Pancreas (tissue), 10 donors: ENCODE data around the gene ERP27. TPM values are rescaled to one million over a fixed set of nuclear protein-coding genes. Genes with fewer than 3 reads are reported as not detected.

Experiments
- ATAC-seq, 4 donors: fragments of 200-7000 bp; cut with Tn5 transposase; one replicate each; pipeline versions ENCODE4 v1.8.0 to v1.9.1; 2020; ENCODE audit warnings: mild to moderate bottlenecking in 4 of 4, moderate library complexity in 4 of 4
- DNase-seq, 6 donors: peaks; one replicate each; pipeline ENCODE4 v3.0.0-alpha.2; 2020
- FAIRE-seq: peaks from 2 replicates; lab custom pipeline; 2012; peaks lifted over from hg19 to GRCh38; lab: Jason Lieb, UNC
- H3K27ac ChIP-seq, 4 donors: fragments of 200-600 bp; sonication (generic); 1 replicate in 3 of 4; 2 replicates in 1 of 4; pipeline versions ENCODE4 v1.5.0 to v1.8.0; 2020
- H3K27me3 ChIP-seq, 4 donors: fragments of 200-600 bp; one replicate each; pipeline ENCODE4 v1.8.0; 2021
- H3K36me3 ChIP-seq, 3 donors: fragments of 200-600 bp; sonication (generic) in 1 of 3; one replicate each; pipeline versions ENCODE4 v1.5.0 to v1.8.0; 2020 to 2021
- H3K4me1 ChIP-seq, 3 donors: fragments of 200-600 bp; one replicate each; pipeline ENCODE4 v1.8.0; 2021
- H3K4me3 ChIP-seq, 4 donors: fragments of 200-600 bp; sonication (generic) in 2 of 4; one replicate each; pipeline versions ENCODE4 v1.5.0 to v1.8.0; 2020 to 2021
- H3K9me3 ChIP-seq, 4 donors: fragments of 200-600 bp; one replicate each; pipeline ENCODE4 v1.8.0; 2021
- WGBS, 2 donors: extraction: QIAGEN DNeasy Blood & Tissue Kit; methylation state at CpG; one replicate each; pipeline ENCODE4 v1.1.7; 2013; 5-methylcytosine and 5-hydroxymethylcytosine counted together
- intact Hi-C, 3 donors: fragments of 100-400 bp; cut with DNase I; formaldehyde crosslinking; loops; one replicate each; pipeline versions ENCODE4 v1.11.1 to v1.14.2; 2022
- polyA plus RNA-seq, 2 donors: library from polyadenylated mRNA; stranded (reverse); fragments of 200-250 nt; gene quantifications; one replicate each; pipeline ENCODE4 v1.2.3, GENCODE V29; 2013
- total RNA-seq, 6 donors: library from RNA; stranded (reverse); fragmentation: NEBNext Ultra II Directional in 4 of 6; extraction: Animal tissue kit (Norgen Biotek cat#: 25700) in 4 of 6; gene quantifications; one replicate each; pipeline versions ENCODE4 v1.2.1 to v1.2.4, GENCODE V29; 2021 to 2023
- TF ChIP-seq, protein P1 (sequence below), 4 donors: fragments of 200-600 bp; sonication (generic) in 3 of 4; IDR thresholded peaks; one replicate each; pipeline versions ENCODE4 v1.5.0 to v1.8.0; 2021; ENCODE audit warnings: antibody characterized with exemption in 4 of 4
- donor health status: healthy with polysubstance abuse.
- donor health status: DM: no; HTN: no; CAD: no; lungs with moderate emphysema.
- donor health status: DM: no; HTN: no; CAD: no.
- donor health status: control.
- donor health status: control.
- donor health status: Bipolar disorder and iron deficiency.
- donor health status: DM: yes; HTN: yes; CAD: no.
- donor health status: DM: no; HTN: no; CAD: no.
- donor health status: DM: no; HTN: no; CAD: no.
- donor health status: DM: yes; HTN: yes; CAD: no.

Gene ERP27
- total and polyA plus RNA-seq, 8 donors = 41.8 to 267 (median 97.7) TPM

DNA sequence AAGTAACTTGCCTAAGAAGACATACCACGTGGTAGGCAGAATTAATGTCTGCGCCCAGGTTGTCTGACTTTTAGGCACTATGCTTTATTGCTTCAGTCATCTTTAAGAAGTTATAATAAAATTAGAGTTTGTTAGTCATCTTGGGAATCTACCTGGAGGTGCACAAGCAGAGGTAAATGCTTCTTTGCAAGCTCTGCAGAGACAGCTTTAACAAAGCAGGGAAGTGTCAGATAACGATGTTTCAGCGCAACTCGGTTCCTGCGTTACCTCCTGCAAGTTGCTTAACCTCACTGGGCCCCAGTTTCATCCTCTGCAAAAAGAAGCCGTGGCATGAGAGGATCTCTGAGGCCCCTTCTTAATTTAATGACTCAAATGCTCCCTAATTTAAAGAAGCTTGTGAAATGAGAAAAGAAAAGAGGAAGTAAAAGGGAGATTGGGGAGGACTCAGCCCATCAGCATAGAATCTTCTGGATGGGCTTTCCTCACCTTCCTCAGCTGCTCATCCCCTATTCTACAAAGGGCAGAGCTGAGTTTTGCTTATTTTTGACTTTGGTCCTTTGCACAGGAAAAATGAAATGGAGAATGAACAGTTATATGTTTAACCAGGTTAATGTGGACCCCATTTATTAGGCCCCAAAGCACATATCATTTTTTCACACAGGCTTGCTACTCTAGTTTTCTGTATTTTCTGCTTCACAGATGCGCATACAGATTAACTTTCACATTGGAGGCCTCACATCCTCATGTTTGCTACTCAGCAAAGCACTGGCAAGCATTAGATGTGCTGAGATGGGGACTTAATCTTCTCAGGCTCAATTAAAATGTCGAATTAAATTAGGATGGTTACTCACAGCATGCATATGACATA lies 17.9 kb upstream of the ERP27 start:
- H3K4me3 ChIP-seq = no peak overlapping the region

DNA sequence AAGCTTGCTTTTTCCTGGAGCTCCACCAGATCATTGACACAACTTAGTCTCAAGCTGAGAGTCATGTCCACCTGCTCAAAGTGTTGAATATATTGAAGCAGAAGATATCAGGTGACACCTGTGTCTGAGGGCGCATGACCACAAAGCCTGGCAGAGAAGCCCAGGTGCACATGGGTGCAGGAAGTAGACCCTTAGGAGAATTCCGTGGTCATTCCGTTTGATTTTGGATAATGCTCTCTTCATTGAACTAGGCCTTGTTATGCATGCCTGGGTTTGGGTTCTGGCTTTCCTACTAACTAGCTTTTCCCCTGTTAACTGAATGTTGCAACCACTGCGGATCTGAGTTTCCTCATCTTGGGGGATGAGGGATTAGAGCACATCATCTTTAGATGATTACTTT lies 15.9 kb upstream of the ERP27 start:
- Histone ChIP-seq H3K9me3 (no peaks in the 10 kb centered on the region), H3K27me3 (no peaks in the 10 kb centered on the region), H3K36me3 (no peaks in the 10 kb centered on the region), H3K4me1 (peaks cover 0 to 15% (median 0%) of the 10 kb centered on the region in 3 donors), H3K27ac (no peak overlapping the region), H3K4me3 (no peak overlapping the region)
- TF ChIP-seq, protein P1, sequence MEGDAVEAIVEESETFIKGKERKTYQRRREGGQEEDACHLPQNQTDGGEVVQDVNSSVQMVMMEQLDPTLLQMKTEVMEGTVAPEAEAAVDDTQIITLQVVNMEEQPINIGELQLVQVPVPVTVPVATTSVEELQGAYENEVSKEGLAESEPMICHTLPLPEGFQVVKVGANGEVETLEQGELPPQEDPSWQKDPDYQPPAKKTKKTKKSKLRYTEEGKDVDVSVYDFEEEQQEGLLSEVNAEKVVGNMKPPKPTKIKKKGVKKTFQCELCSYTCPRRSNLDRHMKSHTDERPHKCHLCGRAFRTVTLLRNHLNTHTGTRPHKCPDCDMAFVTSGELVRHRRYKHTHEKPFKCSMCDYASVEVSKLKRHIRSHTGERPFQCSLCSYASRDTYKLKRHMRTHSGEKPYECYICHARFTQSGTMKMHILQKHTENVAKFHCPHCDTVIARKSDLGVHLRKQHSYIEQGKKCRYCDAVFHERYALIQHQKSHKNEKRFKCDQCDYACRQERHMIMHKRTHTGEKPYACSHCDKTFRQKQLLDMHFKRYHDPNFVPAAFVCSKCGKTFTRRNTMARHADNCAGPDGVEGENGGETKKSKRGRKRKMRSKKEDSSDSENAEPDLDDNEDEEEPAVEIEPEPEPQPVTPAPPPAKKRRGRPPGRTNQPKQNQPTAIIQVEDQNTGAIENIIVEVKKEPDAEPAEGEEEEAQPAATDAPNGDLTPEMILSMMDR (IDR thresholded peaks at IDR 0.05) = no peak
- DNase-seq = no peak
- FAIRE-seq = no peak
- WGBS, 2 donors = 83 to 84% methylated on average over 4 of the region's 4 CpGs
- intact Hi-C loops = no loop called here
- no peak for ATAC-seq

More for the DNA sequence above, 17.9 kb upstream of the ERP27 start:
- DNase-seq (no peak), ATAC-seq (no peak), FAIRE-seq (no peak)
- no peaks in the 10 kb centered on the region for H3K9me3 ChIP-seq
- H3K4me1 ChIP-seq = peaks cover 0 to 13% (median 0%) of the 10 kb centered on the region in 3 donors
- H3K27me3 ChIP-seq = no peaks in the 10 kb centered on the region
- WGBS, 2 donors = 83 to 87% methylated on average over 9 of the region's 9 CpGs
- TF ChIP-seq, protein P1 (IDR thresholded peaks at IDR 0.05) = no peak
- H3K36me3 ChIP-seq = no peaks in the 10 kb centered on the region
- intact Hi-C loops = no loop called here
- no peak overlapping the region for H3K27ac ChIP-seq

DNA sequence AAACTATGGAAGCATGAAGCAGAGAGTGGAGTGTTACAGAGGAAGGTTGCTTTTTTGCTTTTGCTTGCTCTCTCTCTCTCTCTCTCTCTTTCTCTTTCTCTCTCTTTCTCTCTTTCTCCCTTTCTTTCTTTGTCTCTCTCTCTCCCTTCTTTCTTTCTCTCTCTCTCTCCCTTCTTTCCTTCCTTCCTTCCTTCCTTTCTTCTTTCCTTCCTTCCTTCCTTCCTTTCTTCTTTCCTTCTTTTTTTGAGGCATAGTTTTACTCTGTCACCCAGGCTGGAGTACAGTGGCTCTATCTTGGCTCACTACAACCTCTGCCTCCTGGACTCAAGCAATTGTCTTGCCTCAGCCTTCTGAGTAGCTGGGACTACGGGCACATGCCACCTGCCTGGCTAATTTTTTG lies 15.4 kb upstream of the ERP27 start:
- intact Hi-C loops = no loop called here
- no peak for FAIRE-seq
- ATAC-seq = no peak

DNA sequence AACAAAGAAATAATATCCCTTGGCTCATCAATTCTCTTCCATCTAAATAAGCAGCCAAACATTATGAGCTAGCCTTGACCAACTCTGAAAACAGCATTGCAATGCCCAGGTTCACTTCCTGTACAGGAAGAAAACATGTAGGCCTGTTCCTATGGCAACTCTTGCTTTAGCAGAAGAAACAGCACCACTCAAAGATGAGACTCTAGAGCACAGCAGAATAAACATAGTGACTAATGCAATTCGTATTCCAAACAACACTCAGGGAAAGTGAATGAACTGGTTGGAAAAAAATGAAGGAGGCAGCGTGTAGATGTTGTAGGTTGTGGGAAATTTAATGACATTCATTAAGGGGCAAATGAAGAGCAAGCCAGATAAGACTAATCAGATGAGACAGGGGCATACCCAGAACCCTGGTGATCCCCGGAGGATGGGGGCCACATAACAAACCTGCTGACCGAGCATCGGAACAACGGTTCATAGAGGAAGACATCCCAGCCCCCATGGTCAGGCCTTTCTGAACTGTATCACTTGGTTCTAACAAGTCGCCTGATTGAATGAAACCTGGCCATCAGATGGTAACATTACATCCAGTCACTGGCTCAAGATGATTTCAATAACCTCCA lies 14.1 kb upstream of the ERP27 start:
- Histone ChIP-seq H3K4me1 (peaks cover 5 to 28% (median 13%) of the 10 kb centered on the region in 3 donors), H3K4me3 (no peak overlapping the region), H3K9me3 (no peaks in the 10 kb centered on the region), H3K27me3 (no peaks in the 10 kb centered on the region), H3K27ac (peak overlapping the region in 2 of 4 donors; percentile 39 to 44), H3K36me3 (no peaks in the 10 kb centered on the region)
- ATAC-seq = peak in 3 of 4 donors; percentile 64 to 77 (median 69)
- DNase-seq = no peak
- intact Hi-C loops = no loop called here
- FAIRE-seq = peak; percentile 32
- 82% methylated on average over 7 of the region's 7 CpGs for WGBS, 2 donors
- TF ChIP-seq, protein P1 (IDR thresholded peaks at IDR 0.05) = no peak

More for the DNA sequence above, 15.4 kb upstream of the ERP27 start:
- Histone ChIP-seq H3K4me1 (peaks cover 0 to 21% (median 3%) of the 10 kb centered on the region in 3 donors), H3K27me3 (no peaks in the 10 kb centered on the region), H3K27ac (no peak overlapping the region), H3K36me3 (no peaks in the 10 kb centered on the region), H3K4me3 (no peak overlapping the region), H3K9me3 (no peaks in the 10 kb centered on the region)
- 93 to 95% methylated on average over 1 of the region's 1 CpG for WGBS, 2 donors
- no peak for DNase-seq
- TF ChIP-seq, protein P1 (IDR thresholded peaks at IDR 0.05) = no peak
